Heart left ventricle (tissue), 16 donors: Measurements from ENCODE around the gene ADH4. TPM values are rescaled to one million over a fixed set of nuclear protein-coding genes. Genes with fewer than 3 reads are reported as not detected.

ENCODE experiments used
- ATAC-seq, 4 donors: fragments of 200-7000 bp; cut with Tn5 transposase; one replicate each; pipeline ENCODE4 v1.9.1; 2020 to 2022; ENCODE audit warnings: moderate library complexity in 4 of 4, mild to moderate bottlenecking in 3 of 4, moderate number of reproducible peaks in 1 of 4
- DNase-seq, 5 donors: peaks; one replicate each; pipeline ENCODE4 v3.0.0-alpha.2; 2020
- H3K27ac ChIP-seq, 12 donors: fragments of 200-600 bp; sonication (generic) in 4 of 12; one replicate each; pipeline versions ENCODE4 v1.5.0 to v1.8.0; 2016 to 2022; ENCODE audit warnings: mild to moderate bottlenecking in 2 of 12
- H3K27me3 ChIP-seq, 9 donors: fragments of 200-600 bp; sonication (generic) in 2 of 9; one replicate each; pipeline versions ENCODE4 v1.5.1 to v1.8.0; 2016 to 2022; ENCODE audit warnings: mild to moderate bottlenecking in 3 of 9
- H3K36me3 ChIP-seq, 9 donors: fragments of 200-600 bp; sonication (generic) in 2 of 9; one replicate each; pipeline versions ENCODE4 v1.5.0 to v1.8.0; 2018 to 2022; ENCODE audit warnings: mild to moderate bottlenecking in 2 of 9
- H3K4me1 ChIP-seq, 12 donors: fragments of 200-600 bp; sonication (generic) in 4 of 12; one replicate each; pipeline versions ENCODE4 v1.5.0 to v1.8.0; 2016 to 2022; ENCODE audit warnings: mild to moderate bottlenecking in 3 of 12
- H3K4me3 ChIP-seq, 12 donors: fragments of 200-600 bp; sonication (generic) in 4 of 12; one replicate each; pipeline versions ENCODE4 v1.5.0 to v1.8.0; 2017 to 2022; ENCODE audit warnings: mild to moderate bottlenecking in 9 of 12, moderate library complexity in 4 of 12
- H3K9me3 ChIP-seq, 12 donors: fragments of 200-600 bp; sonication (generic) in 4 of 12; one replicate each; pipeline versions ENCODE4 v1.5.0 to v1.8.0; 2016 to 2022; ENCODE audit warnings: mild to moderate bottlenecking in 1 of 12
- CTCF ChIP-seq, 12 donors: fragments of 200-600 bp; sonication (generic) in 4 of 12; IDR thresholded peaks; one replicate each; pipeline versions ENCODE4 v1.5.0 to v1.8.0; 2018 to 2022; ENCODE audit warnings: antibody characterized with exemption in 12 of 12, mild to moderate bottlenecking in 5 of 12
- POLR2A ChIP-seq, 2 donors: fragments of 450-650 bp; IDR thresholded peaks; one replicate each; pipeline ENCODE4 v1.6.1; 2017; ENCODE audit warnings: antibody characterized with exemption in 2 of 2, mild to moderate bottlenecking in 2 of 2, moderate library complexity in 2 of 2
- WGBS, 4 donors: extraction: QIAGEN DNeasy Blood & Tissue Kit in 2 of 4; methylation state at CpG; one replicate each; pipeline versions ENCODE4 v1.1.5 to v1.1.7; 2013 to 2018; 5-methylcytosine and 5-hydroxymethylcytosine counted together
- intact Hi-C, 10 donors: fragments of 100-400 bp; cut with DNase I; formaldehyde crosslinking; loops; one replicate each; pipeline versions ENCODE4 v1.11.1 to v1.14.2; 2022
- polyA plus RNA-seq, 2 donors: library from polyadenylated mRNA; stranded (reverse); fragments of 200-250 nt; gene quantifications; one replicate each; pipeline ENCODE4 v1.2.3, GENCODE V29; 2013
- total RNA-seq, 9 donors: library from RNA; depleted of rRNA in 2 of 9; stranded (reverse); fragments of >200 nt in 2 of 9; fragmentation: NEBNext Ultra II Directional in 3 of 9; extraction: Animal tissue kit (Norgen Biotek cat#: 25700) in 3 of 9; gene quantifications; one replicate each; pipeline versions ENCODE4 v1.1.0 to v1.2.4, GENCODE V29; 2016 to 2023
- donor health status: ischemic (EF 13 %, LVEDD 7.1; RV severe dilation, severe dysfunction).
- donor health status: healthy with polysubstance abuse.
- donor health status: DM: no; HTN: yes; CAD: no.
- donor health status: DM: no; HTN: no; CAD: no.
- donor health status: ischemic (EF 25% LVEDD 6.9; RV normal size, moderate dysfunction).
- donor health status: ischemic (EF 25% LVEDD 5.7; RV mildly dilated, moderate dysfunction).
- donor health status: healthy.
- donor health status: DM: yes; HTN: yes; CAD: no.
- donor health status: ischemic (EF 35%, LVEDD 5.7; RV mildly dilated, moderate dysfunction).
- donor health status: nonischemic (EF 11% LVEDD 7.7; RV severe dilation, severe dysfunction).
- donor health status: DM: yes; HTN: yes; CAD: no.
- donor health status: PGD.
- donor health status: ischemic (EF 29% LVEDD 5.4; RV normal size, mild dysfunction).
- donor health status: nonischemic (EF 23%, LVEDD 6.1; RV moderate dilation, normal function).

ADH4 gene
- total and polyA plus RNA-seq, 11 donors, result 0.12 TPM; not detected in 10

- peaks cover 0 to 100% (median 94%) of the 10 kb centered on the region in 9 donors for H3K36me3 ChIP-seq
- 53 to 68% (median 64%) methylated on average over 5 of the region's 5 CpGs for WGBS, 4 donors
- DNase-seq, result no peak
- no peak overlapping the region for H3K4me3 ChIP-seq
- TF ChIP-seq POLR2A (IDR thresholded peaks at IDR 0.05), result no peak
- H3K27ac ChIP-seq, result no peak overlapping the region
- peak in 1 of 4 donors; percentile 45 for ATAC-seq
- H3K4me1 ChIP-seq, result peaks cover 0 to 31% (median 2%) of the 10 kb centered on the region in 12 donors
- H3K27me3 ChIP-seq, result no peaks in the 10 kb centered on the region
- no peaks in the 10 kb centered on the region for H3K9me3 ChIP-seq
- intact Hi-C loops, result no loop called here
These were observed 67.7 kb downstream of the ADH4 start for GRCh38 chr4:99076292-99076976.

GRCh38 chr4:99074816-99075215 lies 69.3 kb downstream of the ADH4 start:
- intact Hi-C loops, result no loop called here
- ATAC-seq (no peak), DNase-seq (no peak)
- Histone ChIP-seq H3K9me3 (no peaks in the 10 kb centered on the region), H3K36me3 (peaks cover 0 to 100% (median 92%) of the 10 kb centered on the region in 9 donors), H3K4me3 (no peak overlapping the region), H3K27me3 (no peaks in the 10 kb centered on the region), H3K4me1 (peaks cover 0 to 28% (median 2%) of the 10 kb centered on the region in 12 donors), H3K27ac (no peak overlapping the region)
- 69 to 78% (median 72%) methylated on average over 7 of the region's 7 CpGs for WGBS, 4 donors
- TF ChIP-seq CTCF (IDR thresholded peaks at IDR 0.05), result no peak
- no peak for TF ChIP-seq POLR2A (IDR thresholded peaks at IDR 0.05)

Other genes with a start within 250 kb of the ADH4 start
- 10 to 100 TPM; 49.3 to 93.2 (median 62.2) TPM for gene EIF4E, start 215.2 kb downstream of the ADH4 start, total RNA-seq
- 10 to 100 TPM in 1 of 2 donors, 1 to 10 TPM in 1; 8.3 to 80.3 TPM for gene EIF4E, start 215.2 kb downstream of the ADH4 start, polyA plus RNA-seq
- 10 to 100 TPM; 51.8 to 71.4 (median 63.6) TPM for gene METAP1, start 148.6 kb downstream of the ADH4 start, total RNA-seq
- gene METAP1, start 148.6 kb downstream of the ADH4 start, polyA plus RNA-seq, result 10 to 100 TPM; 36.9 to 69.7 TPM
- gene ADH5, start 55.5 kb downstream of the ADH4 start, total RNA-seq, result 100 to 1,000 TPM; 122 to 246 (median 145) TPM
- gene ADH5, start 55.5 kb downstream of the ADH4 start, polyA plus RNA-seq, result 100 to 1,000 TPM; 104 to 135 TPM
- gene ADH6, start 74.9 kb upstream of the ADH4 start, total RNA-seq, result not detected
- gene ADH6, start 74.9 kb upstream of the ADH4 start, polyA plus RNA-seq, result not detected
- gene ADH1A, start 146.7 kb upstream of the ADH4 start, total RNA-seq, result 1 to 10 TPM in 1 of 9 donors, under 1 TPM in 1, not detected in 7; 0.25 to 1.9 TPM
- not detected for gene ADH1A, start 146.7 kb upstream of the ADH4 start, polyA plus RNA-seq
- 100 to 1,000 TPM in 3 of 9 donors, 10 to 100 TPM in 5, 1 to 10 TPM in 1; 9.3 to 304 (median 54.1) TPM for gene ADH1B, start 177.1 kb upstream of the ADH4 start, total RNA-seq
- gene ADH1B, start 177.1 kb upstream of the ADH4 start, polyA plus RNA-seq, result 10 to 100 TPM; 21.3 to 39.2 TPM
- gene ADH1C, start 208.4 kb upstream of the ADH4 start, total RNA-seq, result 10 to 100 TPM in 1 of 9 donors, 1 to 10 TPM in 8; 1.6 to 14.3 (median 2.8) TPM
- gene ADH1C, start 208.4 kb upstream of the ADH4 start, polyA plus RNA-seq, result 1 to 10 TPM in 1 of 2 donors, under 1 TPM in 1; 0.64 to 2.8 TPM